ENCODE results near the gene CELF4. TPM values are rescaled to one million over a fixed set of nuclear protein-coding genes. Genes with fewer than 3 reads are reported as not detected.

The CELF4 gene
- total RNA-seq, 1 donor from 2014 or later, result not detected

DNA sequence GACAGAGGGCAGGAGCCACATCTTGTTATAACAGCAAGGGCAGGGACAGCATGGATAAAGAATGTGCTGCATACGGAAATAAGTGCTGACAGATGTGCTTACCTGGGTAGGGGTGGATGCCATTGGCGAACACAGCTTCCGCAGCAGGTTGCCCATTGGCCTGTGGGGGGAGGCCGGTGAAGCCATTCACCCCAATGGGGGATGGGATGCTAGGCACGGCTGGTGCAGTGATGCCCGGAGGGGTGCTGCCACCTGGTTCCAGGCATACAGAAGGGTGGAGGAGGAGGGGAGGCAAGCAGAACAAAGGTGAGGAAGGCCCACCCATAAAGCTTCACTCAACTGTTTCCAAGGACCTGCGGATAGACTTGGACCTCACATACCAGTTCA, 294.9 kb downstream of the CELF4 start:
- no peak for DNase-seq (ENCODE audit: low read depth)
- Histone ChIP-seq H3K27me3 (ENCODE audit: control insufficient read depth, insufficient read depth, low read length) (peaks cover 25% of the 10 kb centered on the region), H3K4me3 (ENCODE audit: low read depth, low read length) (no peak overlapping the region), H3K36me3 (ENCODE audit: control insufficient read depth, insufficient read depth, low read length) (no peaks in the 10 kb centered on the region)
- TF ChIP-seq, protein P1, sequence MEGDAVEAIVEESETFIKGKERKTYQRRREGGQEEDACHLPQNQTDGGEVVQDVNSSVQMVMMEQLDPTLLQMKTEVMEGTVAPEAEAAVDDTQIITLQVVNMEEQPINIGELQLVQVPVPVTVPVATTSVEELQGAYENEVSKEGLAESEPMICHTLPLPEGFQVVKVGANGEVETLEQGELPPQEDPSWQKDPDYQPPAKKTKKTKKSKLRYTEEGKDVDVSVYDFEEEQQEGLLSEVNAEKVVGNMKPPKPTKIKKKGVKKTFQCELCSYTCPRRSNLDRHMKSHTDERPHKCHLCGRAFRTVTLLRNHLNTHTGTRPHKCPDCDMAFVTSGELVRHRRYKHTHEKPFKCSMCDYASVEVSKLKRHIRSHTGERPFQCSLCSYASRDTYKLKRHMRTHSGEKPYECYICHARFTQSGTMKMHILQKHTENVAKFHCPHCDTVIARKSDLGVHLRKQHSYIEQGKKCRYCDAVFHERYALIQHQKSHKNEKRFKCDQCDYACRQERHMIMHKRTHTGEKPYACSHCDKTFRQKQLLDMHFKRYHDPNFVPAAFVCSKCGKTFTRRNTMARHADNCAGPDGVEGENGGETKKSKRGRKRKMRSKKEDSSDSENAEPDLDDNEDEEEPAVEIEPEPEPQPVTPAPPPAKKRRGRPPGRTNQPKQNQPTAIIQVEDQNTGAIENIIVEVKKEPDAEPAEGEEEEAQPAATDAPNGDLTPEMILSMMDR (IDR thresholded peaks at IDR 0.05; ENCODE audit: insufficient read depth, low read length, poor library complexity, severe bottlenecking), result no peak

DNA sequence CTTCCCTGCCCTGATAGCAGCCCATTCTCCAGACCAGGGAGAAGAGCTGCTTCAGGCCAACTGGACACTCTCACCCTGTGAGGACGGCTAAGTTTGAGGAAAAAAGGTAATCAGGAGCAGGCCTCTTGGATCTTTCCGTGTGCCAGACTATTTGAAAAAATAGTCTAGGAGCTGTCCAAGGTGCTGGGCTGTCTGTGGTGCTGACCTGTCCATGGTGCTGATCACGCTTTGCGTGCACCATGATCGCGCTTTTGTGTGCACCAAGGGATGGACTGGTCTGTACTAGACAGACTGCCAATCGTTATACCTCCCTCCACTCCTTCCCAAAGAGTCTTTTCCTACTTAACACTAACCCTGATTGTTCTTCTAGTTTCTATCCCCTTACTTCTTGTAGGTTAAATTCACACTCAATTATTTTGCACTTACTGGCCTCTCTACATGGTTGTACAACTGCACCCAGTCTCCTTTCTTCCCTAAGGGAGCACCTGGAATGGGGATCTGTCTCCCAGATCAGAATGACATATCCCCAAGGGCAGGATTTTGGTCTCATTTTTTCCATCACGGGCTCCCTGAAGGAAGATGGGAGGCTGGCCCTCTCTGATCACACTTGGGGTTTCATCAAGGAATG, 295.4 kb downstream of the CELF4 start:
- TF ChIP-seq, protein P1 (IDR thresholded peaks at IDR 0.05; ENCODE audit: insufficient read depth, low read length, poor library complexity, severe bottlenecking), result no peak
- no peaks in the 10 kb centered on the region for H3K36me3 ChIP-seq (ENCODE audit: control insufficient read depth, insufficient read depth, low read length)
- peaks cover 21% of the 10 kb centered on the region for H3K27me3 ChIP-seq (ENCODE audit: control insufficient read depth, insufficient read depth, low read length)
- no peak overlapping the region for H3K4me3 ChIP-seq (ENCODE audit: low read depth, low read length)
- peak; percentile 2 for DNase-seq (ENCODE audit: low read depth)

DNA sequence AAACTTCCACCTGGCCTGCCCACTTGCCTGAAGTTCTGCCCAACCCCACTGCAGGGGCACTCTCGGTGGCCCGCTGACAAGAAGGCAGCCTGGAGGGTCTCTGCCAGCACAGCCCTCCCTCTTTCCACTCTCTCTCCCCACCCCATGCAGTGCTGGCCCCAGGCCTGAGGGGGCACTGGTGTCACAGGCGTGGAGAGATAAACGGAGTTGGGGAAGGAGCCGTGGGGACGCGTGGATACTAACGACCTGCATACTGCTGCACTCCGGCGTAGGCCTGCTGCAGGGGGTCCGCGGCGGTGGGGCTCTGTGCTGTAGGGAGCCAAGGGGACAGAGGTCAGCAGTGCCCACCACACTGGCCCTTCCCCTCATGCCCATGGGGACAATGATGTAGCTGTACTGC, 299.3 kb downstream of the CELF4 start:
- DNase-seq (ENCODE audit: low read depth), result no peak
- Histone ChIP-seq H3K36me3 (ENCODE audit: control insufficient read depth, insufficient read depth, low read length) (no peaks in the 10 kb centered on the region), H3K27me3 (ENCODE audit: control insufficient read depth, insufficient read depth, low read length) (peaks cover 4% of the 10 kb centered on the region), H3K4me3 (ENCODE audit: low read depth, low read length) (no peak overlapping the region)
- TF ChIP-seq, protein P1 (IDR thresholded peaks at IDR 0.05; ENCODE audit: insufficient read depth, low read length, poor library complexity, severe bottlenecking), result peak; percentile 24

DNA sequence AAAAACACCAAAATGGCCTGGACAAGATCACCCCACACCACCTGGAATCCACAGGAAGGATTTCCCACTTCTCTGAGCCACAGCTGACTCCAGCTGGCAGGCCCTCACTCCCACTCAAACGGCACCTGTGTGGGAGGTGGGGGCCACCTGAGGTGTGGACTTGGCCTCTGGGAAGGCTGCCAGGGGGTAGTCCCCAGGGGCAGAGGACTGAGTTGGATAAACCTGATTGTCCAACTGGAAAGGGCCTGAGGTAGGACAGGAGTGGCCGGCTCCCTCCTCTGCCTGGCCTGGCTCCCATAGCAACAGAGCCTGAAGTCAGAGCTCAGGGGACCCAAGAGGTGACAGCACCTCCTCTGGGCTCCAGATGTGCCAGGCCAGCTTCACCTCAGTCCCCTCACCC, 300.2 kb downstream of the CELF4 start:
- H3K36me3 ChIP-seq (ENCODE audit: control insufficient read depth, insufficient read depth, low read length), result no peaks in the 10 kb centered on the region
- TF ChIP-seq, protein P1 (IDR thresholded peaks at IDR 0.05; ENCODE audit: insufficient read depth, low read length, poor library complexity, severe bottlenecking), result no peak
- H3K4me3 ChIP-seq (ENCODE audit: low read depth, low read length), result no peak overlapping the region
- no peak for DNase-seq (ENCODE audit: low read depth)
- H3K27me3 ChIP-seq (ENCODE audit: control insufficient read depth, insufficient read depth, low read length), result peaks cover 10% of the 10 kb centered on the region

DNA sequence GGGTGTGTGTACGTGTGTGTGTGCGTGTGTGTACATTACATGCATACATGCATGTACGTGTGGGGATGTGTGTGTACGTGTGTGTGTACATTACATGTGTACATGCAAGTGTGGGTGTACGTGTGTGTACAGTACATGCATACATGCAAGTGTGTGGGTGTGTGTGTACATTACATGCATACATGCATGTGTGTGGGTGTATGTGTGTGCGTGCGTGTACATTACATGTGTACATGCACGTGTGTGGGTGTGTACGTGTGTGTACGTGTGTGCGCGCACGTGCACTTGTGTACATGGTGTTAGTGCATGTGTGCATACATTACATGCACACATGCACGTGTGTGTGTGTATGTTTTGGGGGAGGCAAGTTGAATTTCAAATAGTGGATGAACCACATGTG, 300.6 kb downstream of the CELF4 start:
- no peaks in the 10 kb centered on the region for H3K36me3 ChIP-seq (ENCODE audit: control insufficient read depth, insufficient read depth, low read length)
- H3K4me3 ChIP-seq (ENCODE audit: low read depth, low read length), result no peak overlapping the region
- TF ChIP-seq, protein P1 (IDR thresholded peaks at IDR 0.05; ENCODE audit: insufficient read depth, low read length, poor library complexity, severe bottlenecking), result no peak
- DNase-seq (ENCODE audit: low read depth), result no peak
- peaks cover 12% of the 10 kb centered on the region for H3K27me3 ChIP-seq (ENCODE audit: control insufficient read depth, insufficient read depth, low read length)

DNA sequence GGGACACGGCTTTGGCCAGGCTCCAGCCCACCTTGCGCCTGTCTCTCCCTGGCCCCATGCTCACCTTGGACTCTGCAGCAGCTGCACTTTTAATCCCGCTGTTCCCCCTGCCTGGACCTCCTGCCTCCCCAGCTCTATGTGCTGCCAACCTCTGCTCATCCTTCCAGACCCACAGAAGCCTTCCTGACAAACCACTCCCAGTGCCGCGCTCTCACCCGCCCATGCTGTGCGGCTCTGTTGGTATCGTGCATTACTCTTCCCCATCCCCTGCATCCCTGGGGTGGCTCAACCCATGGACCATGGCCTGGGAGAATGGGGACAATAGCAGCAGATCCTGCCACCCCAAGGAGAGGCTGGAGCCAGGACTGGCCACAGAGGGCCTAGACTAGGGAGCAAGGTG, 303.6 kb downstream of the CELF4 start:
- no peaks in the 10 kb centered on the region for H3K36me3 ChIP-seq (ENCODE audit: control insufficient read depth, insufficient read depth, low read length)
- TF ChIP-seq, protein P1 (IDR thresholded peaks at IDR 0.05; ENCODE audit: insufficient read depth, low read length, poor library complexity, severe bottlenecking), result no peak
- no peak for DNase-seq (ENCODE audit: low read depth)
- peaks cover 36% of the 10 kb centered on the region for H3K27me3 ChIP-seq (ENCODE audit: control insufficient read depth, insufficient read depth, low read length)
- no peak overlapping the region for H3K4me3 ChIP-seq (ENCODE audit: low read depth, low read length)

Data from kidney epithelial cell (primary cell).